Activated gamma-delta T cell treated with anti-CD3 and anti-CD28 coated beads, Interleukin-2, amount 50 U/mL, for 16 hours (primary cell): ENCODE measurements around the gene CCDC121.

Source experiments
- DNase-seq: peaks from one replicate; pipeline ENCODE4 v3.0.0-alpha.2; 2020; ENCODE audit warnings: low read depth

The CCDC121 gene

DNA sequence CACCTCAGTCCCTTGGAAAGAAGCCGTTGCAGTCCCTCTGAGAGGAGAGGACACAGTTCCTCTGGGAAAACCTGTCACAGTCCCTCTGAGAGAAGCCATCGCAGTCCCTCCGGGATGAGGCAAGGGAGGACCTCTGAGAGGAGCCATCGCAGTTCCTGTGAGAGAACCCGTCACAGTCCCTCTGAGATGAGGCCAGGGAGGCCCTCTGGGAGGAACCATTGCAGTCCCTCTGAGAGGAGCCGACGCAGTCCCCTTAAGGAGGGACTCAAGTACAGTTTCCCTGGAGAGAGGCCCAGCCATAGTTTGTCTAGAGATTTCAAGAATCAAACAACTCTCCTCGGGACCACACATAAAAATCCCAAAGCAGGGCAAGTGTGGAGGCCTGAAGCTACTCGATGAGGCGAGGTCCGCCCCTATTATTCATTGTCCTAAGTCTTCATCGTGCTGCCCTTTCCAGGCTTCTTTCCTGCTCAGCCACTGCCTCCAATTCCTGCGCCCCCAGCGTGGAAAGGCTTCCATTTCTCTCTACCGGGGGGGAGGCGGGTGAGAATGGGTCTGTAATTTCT, 46.6 kb downstream of the CCDC121 start:
- DNase-seq = no peak

DNA sequence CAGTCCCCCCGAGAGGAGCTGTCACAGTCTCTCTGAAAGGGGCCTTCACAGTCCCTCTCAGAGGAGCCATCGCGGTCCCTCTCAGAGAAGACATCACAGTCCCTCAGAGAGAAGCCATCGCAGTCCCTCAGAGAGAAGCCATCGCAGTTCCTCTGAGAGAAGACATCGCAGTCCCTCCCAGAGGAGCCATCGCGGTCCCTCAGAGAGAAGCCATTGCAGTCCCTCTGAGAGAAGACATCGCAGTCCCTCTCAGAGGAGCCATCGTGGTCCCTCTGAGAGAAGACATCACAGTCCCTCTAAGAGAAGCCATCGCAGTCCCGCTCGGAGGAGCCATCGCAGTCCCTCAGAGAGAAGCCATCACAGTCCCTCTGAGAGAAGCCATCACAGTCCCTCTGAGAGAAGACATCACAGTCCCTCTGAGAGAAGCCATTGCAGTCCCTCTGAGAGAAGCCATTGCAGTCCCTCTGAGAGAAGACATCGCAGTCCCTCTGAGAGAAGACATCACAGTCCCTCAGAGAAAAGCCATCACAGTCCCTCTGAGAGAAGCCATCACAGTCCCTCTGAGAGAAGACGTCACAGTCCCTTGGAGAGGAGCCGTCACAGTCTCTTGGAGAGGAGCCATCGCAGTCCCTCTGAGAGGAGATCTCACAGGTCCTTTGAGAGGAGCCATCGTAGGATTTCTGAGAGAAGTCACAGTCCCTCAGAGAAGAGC, 47.2 kb downstream of the CCDC121 start:
- no peak for DNase-seq
